Retinal pigment epithelial cell (primary cell): ENCODE results near the gene MRPL19.
A peak's percentile ranks its signal among the peaks of the same experiment; 100 is the strongest.

Experiments
- DNase-seq: peaks from one replicate; pipeline ENCODE4 v3.0.0-alpha.2; 2010; ENCODE audit warnings: low read depth
- H3K4me3 ChIP-seq: 2 replicates; pipeline ENCODE4 v1.5.1; 2011; ENCODE audit warnings: mild to moderate bottlenecking, low read length, control low read depth, moderate library complexity
- TF ChIP-seq, protein P1 (sequence below): conservative IDR thresholded peaks from 2 replicates; pipeline ENCODE4 v1.5.1; 2011; ENCODE audit warnings: low read depth, low read length, control low read depth, inconsistent platforms

Gene MRPL19

DNA sequence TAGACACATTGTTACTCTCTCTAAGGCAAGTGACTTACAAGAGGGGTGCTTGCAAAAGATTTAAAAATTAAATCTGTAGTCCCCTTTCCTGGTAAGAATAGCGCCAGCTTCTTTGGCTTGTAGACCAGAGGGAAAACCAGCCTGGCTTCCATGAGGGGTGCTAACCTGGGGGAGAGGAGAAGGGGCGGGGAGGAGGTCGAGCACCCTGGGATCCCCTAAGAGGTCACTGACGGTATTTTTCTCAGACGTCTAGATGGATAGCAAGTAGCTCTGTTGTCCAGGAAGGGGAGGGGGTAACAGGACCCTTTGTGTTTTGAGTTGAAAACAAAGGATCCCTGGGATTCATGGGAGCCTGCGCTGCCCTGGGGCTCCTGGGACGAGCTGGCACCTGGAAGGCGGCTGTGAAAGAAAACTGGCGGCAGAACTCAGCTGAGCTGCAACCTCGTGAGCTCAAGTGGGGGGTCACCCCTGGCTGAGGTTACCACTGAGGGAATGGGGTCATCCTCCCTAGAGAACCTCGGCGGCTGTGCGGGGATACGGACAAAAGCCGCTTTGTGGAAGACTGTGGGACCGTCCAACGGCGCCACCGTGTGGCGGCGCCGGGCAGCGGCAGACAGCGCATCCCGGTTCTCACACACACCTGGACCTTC, 37.8 kb upstream of the MRPL19 start:
- peak overlapping the region; percentile 30 for H3K4me3 ChIP-seq
- TF ChIP-seq, protein P1, sequence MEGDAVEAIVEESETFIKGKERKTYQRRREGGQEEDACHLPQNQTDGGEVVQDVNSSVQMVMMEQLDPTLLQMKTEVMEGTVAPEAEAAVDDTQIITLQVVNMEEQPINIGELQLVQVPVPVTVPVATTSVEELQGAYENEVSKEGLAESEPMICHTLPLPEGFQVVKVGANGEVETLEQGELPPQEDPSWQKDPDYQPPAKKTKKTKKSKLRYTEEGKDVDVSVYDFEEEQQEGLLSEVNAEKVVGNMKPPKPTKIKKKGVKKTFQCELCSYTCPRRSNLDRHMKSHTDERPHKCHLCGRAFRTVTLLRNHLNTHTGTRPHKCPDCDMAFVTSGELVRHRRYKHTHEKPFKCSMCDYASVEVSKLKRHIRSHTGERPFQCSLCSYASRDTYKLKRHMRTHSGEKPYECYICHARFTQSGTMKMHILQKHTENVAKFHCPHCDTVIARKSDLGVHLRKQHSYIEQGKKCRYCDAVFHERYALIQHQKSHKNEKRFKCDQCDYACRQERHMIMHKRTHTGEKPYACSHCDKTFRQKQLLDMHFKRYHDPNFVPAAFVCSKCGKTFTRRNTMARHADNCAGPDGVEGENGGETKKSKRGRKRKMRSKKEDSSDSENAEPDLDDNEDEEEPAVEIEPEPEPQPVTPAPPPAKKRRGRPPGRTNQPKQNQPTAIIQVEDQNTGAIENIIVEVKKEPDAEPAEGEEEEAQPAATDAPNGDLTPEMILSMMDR = peak; percentile 99
- DNase-seq = no peak

DNA sequence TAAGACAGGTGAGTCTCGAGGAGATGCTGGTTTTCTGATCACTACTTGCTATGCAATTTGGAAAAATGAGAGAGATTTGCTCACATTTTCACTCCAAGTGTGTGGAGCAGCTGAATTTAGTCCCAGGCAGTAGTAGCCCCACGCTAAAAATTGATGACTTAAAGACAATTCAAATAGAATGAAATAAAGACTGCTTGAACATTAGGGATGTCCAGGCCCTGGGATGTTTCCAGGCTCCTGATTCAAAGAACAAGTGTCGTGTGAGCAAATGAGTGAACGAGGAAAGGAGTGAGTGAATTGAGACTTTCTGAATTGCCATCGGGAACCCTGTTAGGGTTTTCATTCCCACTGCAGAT, 37.3 kb upstream of the MRPL19 start:
- DNase-seq = no peak
- TF ChIP-seq, protein P1 = no peak
- no peak overlapping the region for H3K4me3 ChIP-seq

DNA sequence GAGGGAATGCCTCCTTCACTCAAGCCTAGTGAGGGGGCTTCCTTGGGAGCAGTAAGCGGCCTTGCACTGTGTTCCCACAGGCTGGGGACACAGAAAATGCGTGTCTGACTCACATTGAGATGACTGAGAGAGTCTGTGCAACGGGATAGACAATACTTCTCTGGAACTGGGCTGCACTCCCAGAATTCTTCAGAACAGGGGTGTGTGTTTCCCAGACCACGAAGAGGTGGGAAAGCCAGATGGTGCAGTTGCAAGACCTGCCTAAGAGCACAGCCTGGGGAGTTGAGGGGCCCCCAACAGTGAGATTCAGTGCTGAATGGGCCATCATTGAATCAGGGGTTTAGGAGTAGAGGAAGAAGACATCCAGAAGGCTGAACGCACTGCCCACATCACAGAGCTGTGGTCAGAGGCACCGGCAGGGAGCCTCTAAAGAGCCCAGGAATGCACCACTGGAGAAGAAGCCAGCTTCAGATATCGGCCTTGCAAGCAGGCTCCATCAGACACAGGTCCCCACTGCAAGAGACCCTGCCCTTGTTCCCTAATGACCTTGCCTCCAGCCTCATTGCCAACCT, 36.6 kb upstream of the MRPL19 start:
- H3K4me3 ChIP-seq = no peak overlapping the region
- TF ChIP-seq, protein P1 = no peak
- no peak for DNase-seq

DNA sequence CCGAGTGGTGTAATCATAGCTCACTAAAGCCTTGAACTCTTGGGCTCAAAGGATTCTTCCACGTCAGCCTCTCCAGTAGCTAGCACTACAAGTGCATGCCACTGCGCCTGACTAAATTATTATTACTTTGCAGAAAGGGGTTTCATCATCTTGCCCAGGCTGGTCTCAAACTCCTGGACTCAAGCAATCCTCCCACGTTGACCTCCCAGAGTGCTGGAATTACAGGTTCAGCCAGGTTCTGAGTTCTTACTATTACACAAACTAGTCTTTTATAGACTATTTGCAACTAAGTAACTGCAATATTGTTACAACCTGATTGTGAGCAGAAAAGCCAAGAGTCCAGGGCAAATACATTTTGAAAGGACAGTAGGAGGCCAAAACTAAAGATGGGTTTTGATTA, 35.9 kb upstream of the MRPL19 start:
- TF ChIP-seq, protein P1 = no peak
- DNase-seq = no peak
- no peak overlapping the region for H3K4me3 ChIP-seq

DNA sequence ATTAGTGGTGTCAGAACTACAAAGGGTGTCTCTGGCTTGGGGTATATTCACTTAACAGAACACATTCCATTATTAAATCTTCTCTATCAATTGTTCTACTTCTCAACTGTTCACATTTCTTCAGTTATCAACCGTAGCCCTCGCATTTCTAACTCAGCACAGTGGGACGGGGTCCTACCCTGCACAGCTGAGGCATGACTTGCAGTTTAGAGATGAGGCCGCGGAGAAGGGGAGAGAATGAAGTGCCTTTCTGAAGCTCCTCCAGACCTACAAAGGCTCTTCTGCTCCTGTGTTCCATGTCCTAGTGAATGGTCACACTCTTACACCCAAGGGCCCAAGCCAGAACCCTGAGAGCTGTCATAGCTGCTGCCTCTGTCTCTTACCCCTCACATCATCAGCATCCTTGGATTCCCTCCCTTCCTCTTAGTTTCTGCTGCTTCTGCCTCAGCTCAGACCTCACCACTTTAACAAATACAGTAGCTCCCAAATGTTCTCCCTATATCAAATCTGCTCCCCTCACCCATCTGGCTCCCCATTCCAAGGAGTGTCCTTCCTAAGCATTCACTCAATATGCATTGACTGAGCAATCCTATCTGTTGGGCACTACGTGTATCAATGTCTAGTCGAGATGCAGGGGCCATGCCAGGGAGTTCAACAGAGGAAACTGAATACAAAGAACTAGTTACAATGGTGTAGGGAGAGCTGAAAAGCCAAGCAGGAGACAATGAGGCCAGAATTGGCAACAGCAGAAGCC, 34.3 kb upstream of the MRPL19 start:
- no peak for DNase-seq
- H3K4me3 ChIP-seq = no peak overlapping the region

DNA sequence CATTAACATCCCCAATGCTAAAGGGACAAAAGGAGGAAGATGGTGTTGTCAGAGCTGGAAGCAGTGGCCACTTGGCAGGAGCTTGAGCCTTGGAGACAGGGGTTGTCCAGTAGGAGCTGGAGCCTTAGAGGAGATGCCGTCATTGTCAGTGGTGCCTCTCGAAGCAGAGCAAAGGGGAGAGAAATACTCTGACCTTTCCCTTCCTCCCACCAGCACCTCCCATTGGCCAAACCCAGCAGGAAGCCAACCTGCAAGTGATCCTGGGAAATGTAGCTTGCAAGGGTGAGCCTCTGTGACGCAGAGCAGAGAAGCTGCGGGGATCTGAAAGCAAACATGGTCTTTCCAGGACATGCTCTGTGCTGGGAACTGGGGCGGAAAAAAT, 33.7 kb upstream of the MRPL19 start:
- DNase-seq = no peak
- TF ChIP-seq, protein P1 = no peak

More for the DNA sequence above, 34.3 kb upstream of the MRPL19 start:
- TF ChIP-seq, protein P1 = no peak

More for the DNA sequence above, 33.7 kb upstream of the MRPL19 start:
- no peak overlapping the region for H3K4me3 ChIP-seq
